A549 (cell line): ENCODE data around the gene ANAPC5. TPM values are rescaled to one million over a fixed set of nuclear protein-coding genes. Genes with fewer than 3 reads are reported as not detected.

Source experiments
- CHD2 ChIP-seq: fragments of 150-350 bp; IDR thresholded peaks from 2 replicates; pipeline ENCODE4 v1.6.1; 2014; ENCODE audit warnings: low read length; ENCODE audit not compliant: partially characterized antibody
- CHD4 ChIP-seq: fragments of 200-600 bp; sonication (generic); IDR thresholded peaks from 2 replicates; pipeline ENCODE4 v1.6.1; 2016; ENCODE audit warnings: antibody characterized with exemption, mild to moderate bottlenecking, borderline replicate concordance
- EP300 ChIP-seq, 2 experiments: fragments of >200 bp; sonication (Bioruptor Twin); formaldehyde crosslinking; IDR thresholded peaks; 2 replicates in 1 of 2; 3 replicates in 1 of 2; pipeline ENCODE4 v1.6.1; 2016 to 2017
- ESRRA ChIP-seq: fragments of 150-350 bp; IDR thresholded peaks from 2 replicates; pipeline ENCODE4 v1.6.1; 2014; ENCODE audit warnings: mild to moderate bottlenecking, low read length, borderline replicate concordance
- FOSB ChIP-seq: fragments of 250-450 bp; sonication (Bioruptor Pico); IDR thresholded peaks from 2 replicates; pipeline ENCODE4 v1.5.0; 2020; ENCODE audit warnings: mild to moderate bottlenecking, moderate library complexity
- FOXS1 ChIP-seq: fragments of 250-450 bp; sonication (Bioruptor Pico); IDR thresholded peaks from 2 replicates; pipeline ENCODE4 v1.5.0; 2020; ENCODE audit warnings: mild to moderate bottlenecking, moderate library complexity
- GATA3 ChIP-seq: IDR thresholded peaks from 2 replicates; pipeline ENCODE4 v1.6.1; 2012; ENCODE audit warnings: borderline replicate concordance
- HDAC2 ChIP-seq: fragments of 200-600 bp; sonication (generic); IDR thresholded peaks from 2 replicates; pipeline ENCODE4 v1.6.1; 2016
- HEYL ChIP-seq: fragments of 250-450 bp; sonication (Bioruptor Pico); IDR thresholded peaks from 2 replicates; pipeline ENCODE4 v1.8.0; 2021; ENCODE audit warnings: mild to moderate bottlenecking, moderate library complexity
- HMGXB4 ChIP-seq: fragments of 250-450 bp; sonication (Bioruptor Pico); IDR thresholded peaks from 2 replicates; pipeline ENCODE4 v1.5.0; 2021; ENCODE audit warnings: mild to moderate bottlenecking, moderate library complexity, borderline replicate concordance
- JUN ChIP-seq, 2 experiments: fragments of >200 bp; sonication (Bioruptor Twin); formaldehyde crosslinking; IDR thresholded peaks; 2 replicates in 1 of 2; 3 replicates in 1 of 2; pipeline ENCODE4 v1.6.1; 2016 to 2017
- JUNB ChIP-seq: fragments of >200 bp; sonication (Bioruptor Twin); formaldehyde crosslinking; IDR thresholded peaks from 2 replicates; pipeline ENCODE4 v1.6.1; 2016
- KDM5A ChIP-seq: fragments of 200-600 bp; sonication (generic); IDR thresholded peaks from 2 replicates; pipeline ENCODE4 v1.6.1; 2016; ENCODE audit warnings: antibody characterized with exemption, mild to moderate bottlenecking
- MAZ ChIP-seq: fragments of 150-350 bp; IDR thresholded peaks from 2 replicates; pipeline ENCODE4 v1.6.1; 2014; ENCODE audit warnings: antibody characterized with exemption, low read depth, low read length, borderline replicate concordance
- NFE2L2 ChIP-seq: fragments of 150-350 bp; conservative IDR thresholded peaks from 2 replicates; pipeline ENCODE4 v1.6.1; 2014; ENCODE audit warnings: low read length
- NPAS2 ChIP-seq: fragments of 250-450 bp; sonication (Bioruptor Pico); IDR thresholded peaks from 2 replicates; pipeline ENCODE4 v1.8.0; 2022; ENCODE audit warnings: mild to moderate bottlenecking, moderate library complexity, borderline replicate concordance
- PHF8 ChIP-seq: fragments of 200-600 bp; sonication (generic); IDR thresholded peaks from 2 replicates; pipeline ENCODE4 v1.6.1; 2016; ENCODE audit warnings: low read depth, mild to moderate bottlenecking, antibody characterized with exemption, moderate library complexity, borderline replicate concordance
- POLR2A ChIP-seq: IDR thresholded peaks from 2 replicates; pipeline ENCODE4 v1.6.1; 2012; ENCODE audit warnings: mild to moderate bottlenecking, low read length
- POLR2AphosphoS2 ChIP-seq: conservative IDR thresholded peaks from 2 replicates; pipeline ENCODE4 v1.6.1; 2012; ENCODE audit warnings: low read length, improper control_type of control experiment, inconsistent platforms
- RAD21 ChIP-seq, 2 experiments: fragments of >200 bp in 1 of 2; sonication (Bioruptor Twin) in 1 of 2; formaldehyde crosslinking in 1 of 2; IDR thresholded peaks in 1 of 2; conservative IDR thresholded peaks in 1 of 2; 2 replicates in 1 of 2; 3 replicates in 1 of 2; pipeline ENCODE4 v1.6.1; 2012 to 2018; ENCODE audit warnings: inconsistent platforms in 1 of 2
- RARB ChIP-seq: fragments of 250-450 bp; sonication (Bioruptor Pico); IDR thresholded peaks from 2 replicates; pipeline ENCODE4 v1.8.0; 2021; ENCODE audit warnings: mild to moderate bottlenecking, moderate library complexity
- RFX5 ChIP-seq: fragments of 450-650 bp; IDR thresholded peaks from 2 replicates; pipeline ENCODE4 v1.7.1; 2014; ENCODE audit warnings: antibody characterized with exemption, mild to moderate bottlenecking, moderate library complexity
- RNF2 ChIP-seq: fragments of 200-600 bp; sonication (generic); IDR thresholded peaks from 2 replicates; pipeline ENCODE4 v1.6.1; 2016; ENCODE audit warnings: low read depth, mild to moderate bottlenecking, antibody characterized with exemption, moderate library complexity, borderline replicate concordance
- TFCP2L1 ChIP-seq: fragments of 250-450 bp; sonication (Bioruptor Pico); IDR thresholded peaks from 2 replicates; pipeline ENCODE4 v1.5.0; 2021; ENCODE audit warnings: mild to moderate bottlenecking
- TP53 ChIP-seq: fragments of 250-450 bp; sonication (Bioruptor Pico); IDR thresholded peaks from 2 replicates; pipeline ENCODE4 v1.5.0; 2021; ENCODE audit warnings: mild to moderate bottlenecking, moderate library complexity
- ZNF302 ChIP-seq: fragments of 250-450 bp; sonication (Bioruptor Pico); IDR thresholded peaks from 2 replicates; pipeline ENCODE4 v1.9.0; 2021; ENCODE audit warnings: inconsistent platforms, mild to moderate bottlenecking, moderate library complexity
- ZSCAN20 ChIP-seq: fragments of 250-450 bp; sonication (Bioruptor Pico); IDR thresholded peaks from 2 replicates; pipeline ENCODE4 v1.8.0; 2022; ENCODE audit warnings: mild to moderate bottlenecking, moderate library complexity
- polyA plus RNA-seq, 4 experiments: library from polyadenylated mRNA; depleted of rRNA in 3 of 4; stranded (reverse); fragments of >200 nt; fragmentation: RNase III in 1 of 4; extraction: RNeasy Plus Mini Kit Qiagen cat#74134 plus additional on column Dnase treatment in 1 of 4; gene quantifications; 2 replicates in 3 of 4; 3 replicates in 1 of 4; pipeline ENCODE4 v1.2.3, GENCODE V29; 2011 to 2017
- TF ChIP-seq, protein P1 (sequence below): fragments of 250-450 bp; sonication (Bioruptor Pico); IDR thresholded peaks from 2 replicates; pipeline ENCODE4 v1.5.0; 2020; ENCODE audit warnings: low read depth, mild to moderate bottlenecking, moderate library complexity
- TF ChIP-seq, protein P2 (sequence below): IDR thresholded peaks from 2 replicates; pipeline ENCODE4 v1.6.1; 2012; ENCODE audit warnings: low read depth, borderline replicate concordance
- TF ChIP-seq, protein P3 (sequence below): fragments of 200-600 bp; sonication (generic); IDR thresholded peaks from 2 replicates; pipeline ENCODE4 v1.6.1; 2016; ENCODE audit warnings: antibody characterized with exemption, mild to moderate bottlenecking, moderate library complexity
- TF ChIP-seq, protein P4 (sequence below): fragments of 450-650 bp; IDR thresholded peaks from 2 replicates; pipeline ENCODE4 v1.6.1; 2014; ENCODE audit warnings: antibody characterized with exemption
- TF ChIP-seq, protein P5 (sequence below): fragments of >200 bp; sonication (Bioruptor Twin); formaldehyde crosslinking; IDR thresholded peaks from 2 replicates; pipeline ENCODE4 v1.6.1; 2016
- TF ChIP-seq, protein P6 (sequence below): fragments of >200 bp; sonication (Bioruptor Twin); formaldehyde crosslinking; IDR thresholded peaks from 3 replicates; pipeline ENCODE4 v1.6.1; 2016

Gene ANAPC5
- polyA plus RNA-seq, 2 of the 4 experiments (the other 2 are of a cell fraction): 91.6 to 225 TPM

GRCh38 chr12:121296618-121297434 is 55.4 kb downstream of the ANAPC5 start, which contains the start of gene CAMKK2 (continued):
- TF ChIP-seq, protein P1, sequence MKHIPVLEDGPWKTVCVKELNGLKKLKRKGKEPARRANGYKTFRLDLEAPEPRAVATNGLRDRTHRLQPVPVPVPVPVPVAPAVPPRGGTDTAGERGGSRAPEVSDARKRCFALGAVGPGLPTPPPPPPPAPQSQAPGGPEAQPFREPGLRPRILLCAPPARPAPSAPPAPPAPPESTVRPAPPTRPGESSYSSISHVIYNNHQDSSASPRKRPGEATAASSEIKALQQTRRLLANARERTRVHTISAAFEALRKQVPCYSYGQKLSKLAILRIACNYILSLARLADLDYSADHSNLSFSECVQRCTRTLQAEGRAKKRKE (CRISPR knock-in tag): no peak
- TF ChIP-seq KDM5A (no peak), ZNF302 (CRISPR knock-in tag) (no peak), NFE2L2 (no peak), JUN (IDR thresholded peaks at IDR 0.05) (peak in 1 of 2 experiments; percentile 73; a peak in 3 of 5 replicates), FOSB (CRISPR knock-in tag) (no peak), HDAC2 (no peak), JUNB (no peak), FOXS1 (CRISPR knock-in tag) (no peak), EP300 (IDR thresholded peaks at IDR 0.05) (no peak), RFX5 (no peak), TFCP2L1 (CRISPR knock-in tag) (no peak), POLR2AphosphoS2 (no peak), TP53 (CRISPR knock-in tag) (no peak), HMGXB4 (CRISPR knock-in tag) (peak; percentile 33; the same call in 1 of the 2 replicates), GATA3 (no peak), RNF2 (no peak), PHF8 (peak; percentile 70; the same call in 1 of the 2 replicates), MAZ (0 out of 2 replicates have a peak, but pooled peaks have one; percentile 81), RAD21 (conservative IDR thresholded peaks at IDR 0.05 in 1 of 2, IDR thresholded peaks at IDR 0.05 in 1 of 2) (no peak), RARB (CRISPR knock-in tag) (no peak), ZSCAN20 (CRISPR knock-in tag) (no peak), POLR2A (peak; percentile 38), CHD4 (no peak), CHD2 (no peak), HEYL (CRISPR knock-in tag) (no peak), NPAS2 (CRISPR knock-in tag) (no peak), ESRRA (no peak)
- TF ChIP-seq, protein P2, sequence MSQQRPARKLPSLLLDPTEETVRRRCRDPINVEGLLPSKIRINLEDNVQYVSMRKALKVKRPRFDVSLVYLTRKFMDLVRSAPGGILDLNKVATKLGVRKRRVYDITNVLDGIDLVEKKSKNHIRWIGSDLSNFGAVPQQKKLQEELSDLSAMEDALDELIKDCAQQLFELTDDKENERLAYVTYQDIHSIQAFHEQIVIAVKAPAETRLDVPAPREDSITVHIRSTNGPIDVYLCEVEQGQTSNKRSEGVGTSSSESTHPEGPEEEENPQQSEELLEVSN: 0 out of 2 replicates have a peak, but pooled peaks have one; percentile 10
- TF ChIP-seq, protein P3, sequence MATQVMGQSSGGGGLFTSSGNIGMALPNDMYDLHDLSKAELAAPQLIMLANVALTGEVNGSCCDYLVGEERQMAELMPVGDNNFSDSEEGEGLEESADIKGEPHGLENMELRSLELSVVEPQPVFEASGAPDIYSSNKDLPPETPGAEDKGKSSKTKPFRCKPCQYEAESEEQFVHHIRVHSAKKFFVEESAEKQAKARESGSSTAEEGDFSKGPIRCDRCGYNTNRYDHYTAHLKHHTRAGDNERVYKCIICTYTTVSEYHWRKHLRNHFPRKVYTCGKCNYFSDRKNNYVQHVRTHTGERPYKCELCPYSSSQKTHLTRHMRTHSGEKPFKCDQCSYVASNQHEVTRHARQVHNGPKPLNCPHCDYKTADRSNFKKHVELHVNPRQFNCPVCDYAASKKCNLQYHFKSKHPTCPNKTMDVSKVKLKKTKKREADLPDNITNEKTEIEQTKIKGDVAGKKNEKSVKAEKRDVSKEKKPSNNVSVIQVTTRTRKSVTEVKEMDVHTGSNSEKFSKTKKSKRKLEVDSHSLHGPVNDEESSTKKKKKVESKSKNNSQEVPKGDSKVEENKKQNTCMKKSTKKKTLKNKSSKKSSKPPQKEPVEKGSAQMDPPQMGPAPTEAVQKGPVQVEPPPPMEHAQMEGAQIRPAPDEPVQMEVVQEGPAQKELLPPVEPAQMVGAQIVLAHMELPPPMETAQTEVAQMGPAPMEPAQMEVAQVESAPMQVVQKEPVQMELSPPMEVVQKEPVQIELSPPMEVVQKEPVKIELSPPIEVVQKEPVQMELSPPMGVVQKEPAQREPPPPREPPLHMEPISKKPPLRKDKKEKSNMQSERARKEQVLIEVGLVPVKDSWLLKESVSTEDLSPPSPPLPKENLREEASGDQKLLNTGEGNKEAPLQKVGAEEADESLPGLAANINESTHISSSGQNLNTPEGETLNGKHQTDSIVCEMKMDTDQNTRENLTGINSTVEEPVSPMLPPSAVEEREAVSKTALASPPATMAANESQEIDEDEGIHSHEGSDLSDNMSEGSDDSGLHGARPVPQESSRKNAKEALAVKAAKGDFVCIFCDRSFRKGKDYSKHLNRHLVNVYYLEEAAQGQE: no peak
- TF ChIP-seq, protein P4, sequence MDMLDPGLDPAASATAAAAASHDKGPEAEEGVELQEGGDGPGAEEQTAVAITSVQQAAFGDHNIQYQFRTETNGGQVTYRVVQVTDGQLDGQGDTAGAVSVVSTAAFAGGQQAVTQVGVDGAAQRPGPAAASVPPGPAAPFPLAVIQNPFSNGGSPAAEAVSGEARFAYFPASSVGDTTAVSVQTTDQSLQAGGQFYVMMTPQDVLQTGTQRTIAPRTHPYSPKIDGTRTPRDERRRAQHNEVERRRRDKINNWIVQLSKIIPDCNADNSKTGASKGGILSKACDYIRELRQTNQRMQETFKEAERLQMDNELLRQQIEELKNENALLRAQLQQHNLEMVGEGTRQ: no peak
- TF ChIP-seq, protein P5, sequence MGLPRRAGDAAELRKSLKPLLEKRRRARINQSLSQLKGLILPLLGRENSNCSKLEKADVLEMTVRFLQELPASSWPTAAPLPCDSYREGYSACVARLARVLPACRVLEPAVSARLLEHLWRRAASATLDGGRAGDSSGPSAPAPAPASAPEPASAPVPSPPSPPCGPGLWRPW: no peak
- TF ChIP-seq, protein P6, sequence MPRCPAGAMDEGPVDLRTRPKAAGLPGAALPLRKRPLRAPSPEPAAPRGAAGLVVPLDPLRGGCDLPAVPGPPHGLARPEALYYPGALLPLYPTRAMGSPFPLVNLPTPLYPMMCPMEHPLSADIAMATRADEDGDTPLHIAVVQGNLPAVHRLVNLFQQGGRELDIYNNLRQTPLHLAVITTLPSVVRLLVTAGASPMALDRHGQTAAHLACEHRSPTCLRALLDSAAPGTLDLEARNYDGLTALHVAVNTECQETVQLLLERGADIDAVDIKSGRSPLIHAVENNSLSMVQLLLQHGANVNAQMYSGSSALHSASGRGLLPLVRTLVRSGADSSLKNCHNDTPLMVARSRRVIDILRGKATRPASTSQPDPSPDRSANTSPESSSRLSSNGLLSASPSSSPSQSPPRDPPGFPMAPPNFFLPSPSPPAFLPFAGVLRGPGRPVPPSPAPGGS: peak; percentile 64; the same call in 1 of the 3 replicates
